HG03039 (cell line): ENCODE data around the gene TMEM165.

Source experiments
- ATAC-seq: cut with Tn5 transposase; IDR thresholded peaks from one replicate; pipeline ENCODE4 v1.9.1; 2021; ENCODE audit warnings: mild to moderate bottlenecking, moderate library complexity; ENCODE audit not compliant: unreplicated experiment

TMEM165 gene

DNA sequence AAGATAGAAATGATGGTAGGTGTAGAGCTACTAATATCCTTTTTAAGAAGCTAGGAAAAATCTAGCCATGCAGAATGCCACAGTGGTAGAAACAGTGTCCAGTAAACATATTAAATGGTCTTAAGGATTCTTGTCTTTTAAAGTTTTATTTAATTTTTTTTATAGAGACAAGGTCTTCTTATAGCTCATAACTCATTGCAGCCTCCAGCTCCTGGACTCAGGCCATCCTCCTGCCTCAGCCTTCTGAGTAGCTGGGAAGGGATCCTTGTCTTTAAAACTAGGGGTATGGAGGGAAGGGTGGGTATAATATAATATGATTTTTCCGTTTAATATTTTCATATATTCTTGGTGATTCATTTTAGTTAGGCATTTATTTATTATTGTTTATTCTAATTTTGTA, 3.8 kb downstream of the TMEM165 start:
- ATAC-seq = no peak

DNA sequence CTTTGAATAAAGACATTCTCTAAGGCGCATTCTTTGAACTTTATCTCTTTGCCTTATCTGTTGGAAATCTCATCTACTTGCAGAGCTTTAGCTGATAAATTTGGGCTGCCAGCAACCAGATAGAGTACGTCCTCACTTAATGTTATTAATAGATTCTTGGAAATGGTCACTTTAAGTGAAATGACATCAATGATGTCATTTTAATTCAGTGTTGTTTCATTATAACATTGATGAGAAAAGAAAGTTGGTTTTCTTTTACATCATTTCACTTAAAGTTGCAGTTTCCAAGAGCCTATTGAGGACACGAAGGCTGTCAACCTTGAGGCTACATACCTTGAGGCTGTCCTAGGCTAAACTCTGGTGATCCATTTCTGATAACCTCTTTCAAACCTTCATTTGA, 9.3 kb downstream of the TMEM165 start:
- ATAC-seq = no peak

DNA sequence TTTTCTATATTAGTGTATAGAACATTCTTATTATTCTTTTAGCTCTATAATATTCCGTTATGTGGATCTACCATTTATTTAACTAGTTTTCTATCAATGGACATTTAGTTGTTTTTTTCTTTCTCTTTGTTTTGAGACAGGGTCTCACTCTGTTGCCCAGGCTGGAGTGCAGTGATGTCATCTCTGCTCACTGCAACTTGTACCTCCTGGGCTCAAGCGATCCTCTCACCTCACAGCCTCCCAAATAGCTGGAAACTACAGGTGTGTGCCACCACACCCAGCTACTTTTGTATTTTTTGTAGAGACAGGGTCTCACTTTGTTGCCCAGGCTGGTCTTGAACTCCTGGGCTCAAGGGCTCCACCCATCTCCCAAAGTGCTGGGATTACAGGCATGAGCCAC, 10.8 kb downstream of the TMEM165 start:
- no peak for ATAC-seq

DNA sequence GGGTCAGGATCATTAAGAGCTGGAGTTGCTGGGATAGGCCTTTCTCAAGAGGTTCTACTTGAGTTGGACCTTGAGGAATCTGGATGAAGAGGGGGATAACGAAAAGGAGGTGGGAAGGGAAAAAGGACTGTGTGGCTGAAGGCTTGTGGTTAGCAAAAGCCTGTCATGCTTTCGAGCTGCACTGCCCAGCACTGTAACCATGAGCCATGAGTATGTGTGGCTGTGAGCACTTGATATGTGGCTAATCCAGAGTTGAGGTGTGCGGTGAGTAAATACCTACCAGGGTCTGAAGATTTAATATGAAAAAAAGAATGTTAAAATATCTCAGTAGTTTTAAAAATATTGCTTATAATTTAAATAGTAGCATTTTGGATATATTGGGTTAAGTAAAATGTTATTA, 11.4 kb downstream of the TMEM165 start:
- no peak for ATAC-seq

DNA sequence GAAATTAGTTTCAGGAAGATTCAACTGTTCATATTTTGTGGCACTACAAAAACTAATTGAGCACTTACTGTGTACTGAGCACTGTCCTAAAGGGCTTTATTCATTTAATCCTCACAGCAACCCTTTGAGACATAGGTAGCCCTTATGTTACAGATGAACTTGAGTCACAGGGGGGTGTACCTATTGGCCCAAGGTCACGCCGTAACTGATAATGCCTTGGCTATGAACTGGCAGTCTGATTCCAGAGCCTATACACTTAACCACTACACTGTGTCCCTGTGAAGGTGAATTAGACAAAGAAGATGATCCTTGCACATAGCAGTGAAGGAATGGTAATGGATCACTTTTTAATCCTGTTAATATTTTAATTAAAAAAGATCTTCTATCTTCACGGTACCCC, 12.0 kb downstream of the TMEM165 start:
- no peak for ATAC-seq

DNA sequence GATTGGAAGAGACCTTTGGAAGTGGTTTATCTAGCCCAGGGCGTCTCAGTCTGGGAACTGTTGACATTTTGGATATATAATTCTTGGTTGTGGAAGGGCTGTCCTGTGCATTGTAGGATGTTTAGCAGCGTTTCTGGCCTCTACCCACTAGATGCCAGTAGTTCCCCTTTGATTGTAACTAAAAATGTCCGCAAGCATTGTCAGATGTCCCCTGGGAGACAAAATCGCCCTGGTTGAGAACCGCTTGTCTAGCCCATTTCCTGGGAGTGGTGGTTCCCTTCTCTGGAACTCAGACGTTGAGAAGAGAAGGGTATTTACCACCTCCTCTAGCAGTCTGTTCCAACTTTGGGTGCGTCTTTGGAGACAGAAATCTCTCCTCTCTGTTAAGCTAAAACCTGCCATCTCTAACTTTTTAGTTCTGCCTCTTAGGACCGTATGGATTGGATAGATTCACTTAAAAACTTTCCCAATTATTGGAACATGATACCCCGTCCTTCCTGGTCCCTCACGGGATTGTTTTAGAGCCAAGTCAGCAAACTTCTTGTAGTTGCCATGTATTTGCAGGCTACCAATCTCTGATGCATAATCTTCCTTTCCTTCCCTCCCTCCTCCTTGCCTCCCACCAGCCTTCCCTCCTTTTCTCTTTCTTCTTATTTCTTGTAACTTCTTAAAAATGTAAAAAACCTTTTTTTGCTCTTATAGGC, 13.9 kb downstream of the TMEM165 start:
- no peak for ATAC-seq

DNA sequence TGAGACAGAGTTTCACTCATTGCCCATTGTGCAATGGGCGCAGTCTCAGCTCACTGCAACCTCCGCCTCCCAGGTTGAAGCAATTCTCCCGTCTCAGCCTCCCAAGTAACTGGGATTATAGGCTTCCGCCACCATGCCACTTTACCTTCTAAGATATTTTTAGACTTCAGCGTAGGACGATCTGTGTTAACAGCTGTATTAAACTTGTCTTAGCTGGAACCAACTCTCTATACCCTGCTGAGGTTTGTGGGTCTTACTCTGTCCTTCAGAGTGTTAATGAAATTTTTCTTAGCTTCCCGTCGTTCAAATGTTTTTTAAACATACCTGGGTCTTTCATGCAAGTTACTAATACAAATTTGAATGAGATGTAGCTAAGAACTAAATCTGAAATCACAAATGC, 14.7 kb downstream of the TMEM165 start:
- no peak for ATAC-seq

DNA sequence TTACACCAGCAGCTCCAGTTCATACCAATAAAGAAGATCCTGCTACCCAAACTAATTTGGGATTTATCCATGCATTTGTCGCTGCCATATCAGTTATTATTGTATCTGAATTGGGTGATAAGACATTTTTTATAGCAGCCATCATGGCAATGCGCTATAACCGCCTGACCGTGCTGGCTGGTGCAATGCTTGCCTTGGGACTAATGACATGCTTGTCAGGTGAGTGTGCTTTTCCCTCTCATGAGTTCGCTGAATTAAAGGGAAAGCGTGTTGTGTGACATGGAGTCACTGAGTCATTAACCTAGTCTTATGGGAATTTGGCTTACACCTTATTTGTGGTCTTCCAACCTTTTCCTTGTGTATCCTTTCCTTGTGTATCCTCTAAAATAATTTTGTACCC, 15.9 kb downstream of the TMEM165 start:
- ATAC-seq = no peak

DNA sequence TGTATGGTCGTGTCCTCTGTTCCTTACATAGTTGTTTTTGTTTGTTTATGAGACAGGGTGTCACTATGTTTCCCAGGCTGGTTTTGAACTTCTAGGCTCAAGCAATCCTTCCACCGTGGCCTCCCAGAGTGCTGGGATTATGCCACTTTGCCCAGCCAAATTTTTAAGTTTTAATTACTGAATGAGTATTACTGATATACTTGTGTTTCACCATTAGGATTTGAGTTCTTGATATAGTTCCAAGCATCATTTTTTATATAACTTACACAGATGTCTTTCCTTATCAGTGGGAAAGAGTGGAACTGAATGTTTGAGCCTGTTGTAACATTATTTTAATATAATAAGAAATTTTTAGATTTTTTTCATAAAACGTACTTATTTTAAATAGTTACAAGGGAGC, 20.4 kb downstream of the TMEM165 start:
- no peak for ATAC-seq

DNA sequence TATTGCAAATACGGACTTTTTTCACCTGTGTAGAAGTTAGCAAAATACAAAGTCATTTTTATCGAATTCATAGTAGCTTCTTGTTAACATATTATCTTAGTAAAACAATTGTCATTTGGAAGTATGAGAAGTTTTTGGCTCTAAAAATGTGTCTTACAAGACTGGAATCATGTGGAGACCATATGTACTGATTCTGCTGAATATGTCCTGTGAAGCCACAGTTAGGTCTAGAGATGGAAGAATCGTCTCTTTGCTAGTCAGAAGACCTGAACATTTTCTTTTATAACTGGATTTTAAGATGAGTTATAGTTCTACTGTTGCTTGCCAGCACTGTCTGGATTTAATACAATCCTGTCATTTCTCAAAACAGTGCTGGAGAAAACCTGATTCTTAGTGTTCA, 29.0 kb downstream of the TMEM165 start:
- no peak for ATAC-seq

DNA sequence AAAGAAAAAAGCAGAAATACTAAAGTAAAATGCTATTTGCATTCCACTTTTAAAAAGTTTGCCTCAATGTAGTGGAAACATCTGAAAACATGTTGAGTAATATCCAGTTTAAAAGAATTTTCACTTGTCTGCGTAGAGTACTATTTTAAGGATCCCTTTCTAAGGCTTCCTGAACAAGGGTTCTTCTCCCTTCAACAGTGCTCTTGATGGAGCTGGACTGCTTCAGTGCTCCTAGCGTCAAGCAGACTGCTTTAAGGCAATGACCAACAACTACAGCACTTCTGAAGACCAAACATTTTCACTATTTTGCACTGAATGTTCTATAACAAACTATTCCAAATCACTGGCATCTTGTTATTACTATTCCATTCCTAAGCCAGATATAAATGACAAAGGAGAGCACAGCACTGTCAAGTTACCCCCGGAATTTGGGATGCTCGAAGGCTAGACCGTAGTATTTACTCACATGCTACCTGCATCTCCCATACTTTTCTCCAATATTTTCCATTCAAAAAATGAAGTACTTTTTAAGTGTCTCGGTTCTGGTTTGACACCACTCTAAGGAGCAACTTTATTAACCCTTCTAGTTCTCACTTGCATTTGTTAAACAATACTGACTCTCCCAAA, 36.1 kb downstream of the TMEM165 start:
- no peak for ATAC-seq

DNA sequence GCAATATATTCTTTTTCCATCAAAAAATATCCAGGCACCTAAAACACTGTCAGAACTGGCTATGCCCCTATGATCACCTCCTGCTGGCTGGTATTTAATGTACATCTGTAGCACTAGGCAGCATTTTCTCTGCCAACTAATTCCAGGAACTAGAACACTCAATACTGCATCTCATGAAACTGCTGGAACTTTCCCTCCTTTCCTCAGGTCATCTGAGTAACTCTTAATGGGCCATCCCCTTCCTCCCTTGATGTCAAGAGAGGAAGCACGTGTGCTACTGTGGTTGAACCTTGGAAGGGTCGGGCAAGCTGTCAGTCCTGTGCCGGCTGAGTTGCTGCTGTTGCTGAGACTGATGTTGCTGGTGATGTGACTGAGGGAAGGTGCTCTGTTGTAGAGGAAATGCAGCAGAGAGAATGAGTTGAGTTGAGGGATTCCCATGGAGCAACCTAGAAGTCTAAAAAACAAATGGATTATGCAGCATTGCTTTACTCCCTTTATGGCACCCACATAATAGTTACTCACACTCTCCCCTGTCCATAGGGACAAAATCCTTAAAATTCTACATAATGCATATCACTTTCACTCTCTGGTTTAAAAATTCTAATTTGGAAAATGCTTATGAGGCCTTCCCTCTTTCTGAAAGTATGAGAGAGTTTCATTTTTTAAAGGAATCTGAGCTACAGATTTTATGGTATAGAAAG, 39.5 kb downstream of the TMEM165 start:
- peak; percentile 84 for ATAC-seq

DNA sequence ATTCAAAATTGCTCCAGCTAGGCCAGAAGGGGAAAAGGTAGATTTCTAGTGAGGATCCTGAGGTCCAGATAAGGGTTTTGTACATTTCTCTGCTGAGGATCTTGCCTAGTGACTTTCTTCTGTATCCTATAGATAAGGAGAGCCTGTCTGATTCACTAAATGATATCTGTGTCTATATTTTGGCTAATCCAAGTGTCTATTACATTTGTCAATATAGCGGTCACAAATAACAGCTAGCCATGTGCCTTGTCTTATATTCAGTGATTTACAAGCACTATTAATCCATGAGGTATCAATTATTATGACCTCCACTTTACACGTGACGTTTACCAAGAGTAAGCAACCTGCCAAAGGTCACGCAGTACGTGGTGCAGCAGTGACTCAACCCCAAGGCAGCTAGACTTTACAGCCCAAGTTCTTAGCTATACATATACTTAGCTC, 41.6 kb downstream of the TMEM165 start:
- no peak for ATAC-seq

DNA sequence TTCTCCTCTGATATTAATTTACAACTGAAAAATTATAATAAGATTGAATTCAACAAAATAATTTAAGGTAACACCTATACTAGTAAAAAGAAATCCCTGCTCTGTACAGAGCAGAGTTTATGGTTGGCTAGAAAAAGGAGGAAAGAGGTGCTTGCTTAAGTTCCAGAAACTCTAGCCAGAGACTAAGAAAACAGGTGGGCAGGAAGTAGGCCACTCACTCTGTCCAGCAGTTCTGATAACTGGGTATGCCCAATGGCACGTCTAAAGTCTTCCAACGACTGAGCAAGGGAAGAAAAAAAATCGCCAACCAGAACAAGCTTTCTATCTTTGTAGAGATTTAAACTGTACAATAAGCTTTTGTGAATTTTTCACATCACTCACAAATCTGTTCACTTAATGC, 42.1 kb downstream of the TMEM165 start:
- no peak for ATAC-seq

DNA sequence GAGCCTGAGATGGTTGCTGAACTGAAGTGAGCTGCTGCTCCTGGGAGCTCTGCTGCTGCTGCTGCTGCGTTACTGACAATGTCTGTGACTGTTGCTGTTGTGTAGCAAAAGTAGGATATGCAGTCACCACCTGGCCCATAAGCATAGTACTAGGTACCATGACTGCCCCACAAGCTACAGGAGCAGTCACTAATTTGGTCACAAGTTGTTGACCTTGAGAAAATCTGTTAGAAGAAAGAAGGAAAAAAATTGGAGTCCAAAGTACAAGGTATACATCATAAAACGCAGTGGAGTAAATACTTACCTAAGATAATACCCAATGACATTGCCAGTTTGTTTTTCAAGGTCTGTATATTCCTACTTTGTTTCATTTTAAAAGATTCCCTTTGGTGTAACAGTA, 42.6 kb downstream of the TMEM165 start:
- no peak for ATAC-seq

DNA sequence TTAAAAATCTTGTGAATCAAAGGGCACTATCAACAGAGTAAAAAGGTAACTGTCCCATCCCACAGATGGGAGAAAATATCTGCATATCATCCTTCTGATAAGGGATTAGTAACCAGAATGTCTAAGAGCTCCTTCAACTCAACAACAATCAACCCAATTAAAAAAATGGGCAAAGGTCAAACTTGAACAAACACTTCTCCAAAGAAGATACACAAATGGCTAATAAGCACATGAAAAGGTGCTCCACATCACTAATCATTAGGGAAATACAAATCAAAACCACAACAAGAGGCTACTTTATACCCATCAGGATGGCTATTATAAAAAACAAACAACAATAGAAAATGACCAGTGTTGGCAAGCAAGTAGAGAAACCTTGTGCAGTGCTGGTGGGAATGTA, 43.3 kb downstream of the TMEM165 start:
- ATAC-seq = no peak

DNA sequence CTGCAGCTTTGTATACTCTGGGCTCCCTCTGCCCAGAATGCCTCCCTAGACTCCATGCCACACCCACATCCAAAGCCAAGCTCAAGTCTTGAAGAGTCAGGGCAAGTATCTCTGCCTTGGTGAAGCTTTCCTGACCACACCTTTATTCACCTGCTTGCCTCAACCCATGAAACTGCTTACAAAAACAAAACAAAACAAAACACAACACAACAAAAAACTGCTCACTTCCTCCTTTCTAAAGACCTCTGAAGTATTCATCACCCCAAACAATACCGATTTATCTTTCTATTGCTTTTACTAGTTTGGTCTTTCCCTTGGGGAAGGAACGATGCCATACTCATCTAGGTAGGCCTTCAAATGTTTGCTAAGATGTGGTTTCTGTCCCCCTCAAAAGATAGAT, 45.0 kb downstream of the TMEM165 start:
- no peak for ATAC-seq

DNA sequence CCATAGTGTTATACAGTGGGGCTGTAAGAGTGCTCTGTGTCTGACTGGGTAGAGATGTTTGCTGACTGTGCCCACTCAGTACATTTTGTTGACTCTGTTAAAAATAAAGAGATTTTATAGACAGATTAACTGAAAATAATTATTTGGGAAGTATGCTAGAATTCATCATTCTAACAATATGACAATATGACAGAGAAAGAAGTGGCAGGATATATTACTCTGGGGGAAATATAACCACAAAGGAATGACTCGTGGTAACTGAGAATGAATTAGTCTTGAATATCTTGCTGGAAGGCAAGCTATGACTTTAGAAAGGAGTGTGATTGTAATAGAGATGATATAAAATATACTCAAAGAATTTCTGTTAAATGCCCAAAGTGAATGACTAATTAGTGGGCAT, 46.8 kb downstream of the TMEM165 start:
- no peak for ATAC-seq

DNA sequence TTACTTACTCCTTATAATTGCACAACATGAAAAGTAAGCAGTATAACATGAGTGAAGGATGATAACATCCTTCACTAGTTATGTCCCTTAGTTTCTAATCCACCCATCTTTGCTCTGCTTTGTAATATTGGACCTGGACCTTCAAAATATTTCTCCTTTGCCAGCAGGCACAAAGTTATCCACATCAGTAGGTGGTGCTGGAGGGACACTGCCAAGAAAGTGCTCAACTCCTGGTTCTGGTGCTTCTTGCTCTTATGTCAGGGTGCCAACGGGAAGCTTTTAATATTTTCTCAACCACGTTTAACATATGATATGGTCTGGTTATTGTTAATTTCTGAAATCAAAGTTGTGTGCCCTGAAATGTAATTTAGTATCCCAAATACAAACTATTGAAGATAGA, 49.1 kb downstream of the TMEM165 start:
- ATAC-seq = no peak

DNA sequence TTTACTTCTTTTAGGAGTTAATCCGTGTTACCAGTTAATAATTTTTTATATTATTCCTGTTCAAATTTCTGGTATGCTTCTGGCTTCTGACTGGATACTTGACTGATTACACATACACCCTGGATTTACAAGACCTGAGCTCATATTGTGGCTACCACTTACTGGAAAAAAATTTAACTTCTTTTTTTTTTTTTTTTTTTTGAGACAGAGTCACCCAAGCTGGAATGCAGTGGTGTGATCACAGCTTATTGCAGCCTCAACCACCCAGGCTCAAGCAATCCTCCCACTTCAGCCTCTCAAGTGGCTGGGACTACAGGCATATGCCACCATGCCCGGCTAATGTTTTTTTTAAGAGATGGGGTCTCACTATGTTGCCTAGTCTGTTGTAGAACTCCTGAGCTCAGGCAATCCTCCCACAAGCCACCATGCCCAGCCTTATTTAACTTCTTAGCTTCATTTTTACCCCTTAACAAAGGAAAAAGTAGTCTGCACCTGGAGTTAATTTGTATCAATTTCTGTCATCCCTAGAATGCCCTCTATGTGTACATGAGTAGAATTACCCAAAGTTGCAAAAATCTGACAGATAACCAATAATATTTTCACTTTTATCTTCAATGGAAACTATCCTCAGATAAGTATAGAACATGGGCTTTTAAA, 50.3 kb downstream of the TMEM165 start:
- no peak for ATAC-seq

DNA sequence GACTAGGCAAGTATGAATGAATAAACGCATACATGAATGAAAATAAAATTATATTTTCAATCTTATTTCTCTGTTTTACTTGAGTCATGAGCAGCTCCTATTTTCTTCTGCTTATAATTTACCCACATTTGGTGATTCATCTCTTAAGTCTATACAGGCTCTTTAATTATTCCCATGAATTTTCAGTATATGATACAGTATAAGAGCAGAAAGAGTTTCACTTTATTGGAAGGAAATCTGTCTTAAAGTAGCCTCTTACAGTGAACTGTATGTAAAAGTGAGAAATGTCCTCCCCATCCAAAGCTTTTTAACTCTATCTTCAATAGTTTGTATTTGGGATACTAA, 50.8 kb downstream of the TMEM165 start:
- ATAC-seq = no peak
